ENCODE measurements around the gene C12orf42.

C12orf42 gene

DNA sequence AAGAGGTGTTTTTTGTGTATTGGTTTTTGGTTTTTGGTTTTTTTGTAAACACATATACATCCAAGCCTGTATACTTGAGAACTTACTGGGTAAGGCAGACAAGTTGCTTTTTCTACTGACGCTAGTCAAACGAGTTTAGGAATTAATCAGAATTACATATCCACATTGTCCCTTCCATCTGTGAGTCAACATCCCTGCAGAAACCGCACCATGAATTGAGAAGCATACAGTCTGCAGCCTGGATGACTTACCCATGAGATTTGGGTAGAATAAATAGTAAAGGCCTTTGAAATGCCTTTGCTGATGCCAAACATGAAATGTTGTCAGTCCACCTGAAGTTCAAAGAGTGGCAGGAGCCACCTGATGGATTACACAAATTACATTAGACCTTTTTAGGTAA is 21.4 kb upstream of the C12orf42 start:
- Histone ChIP-seq H3K4me1 (ENCODE audit: control insufficient read depth, insufficient read depth, low read length) (no peaks in the 10 kb centered on the region), H3K9ac (ENCODE audit: low read length) (no peak overlapping the region), H3K36me3 (ENCODE audit: control insufficient read depth, insufficient read depth, low read length) (no peaks in the 10 kb centered on the region), H3K4me3 (ENCODE audit: low read length) (no peak overlapping the region), H3K9me3 (ENCODE audit: control insufficient read depth, low read length) (no peaks in the 10 kb centered on the region), H3K27me3 (ENCODE audit: control insufficient read depth, insufficient read depth, low read length) (no peaks in the 10 kb centered on the region)

- Histone ChIP-seq H3K9ac (ENCODE audit: low read length) (no peak overlapping the region), H3K27me3 (ENCODE audit: control insufficient read depth, insufficient read depth, low read length) (no peaks in the 10 kb centered on the region), H3K4me3 (ENCODE audit: low read length) (no peak overlapping the region), H3K4me1 (ENCODE audit: control insufficient read depth, insufficient read depth, low read length) (no peaks in the 10 kb centered on the region), H3K9me3 (ENCODE audit: control insufficient read depth, low read length) (no peaks in the 10 kb centered on the region), H3K36me3 (ENCODE audit: control insufficient read depth, insufficient read depth, low read length) (no peaks in the 10 kb centered on the region)
Observed at GRCh38 chr12:103515341-103515740, 19.6 kb upstream of the C12orf42 start.

DNA sequence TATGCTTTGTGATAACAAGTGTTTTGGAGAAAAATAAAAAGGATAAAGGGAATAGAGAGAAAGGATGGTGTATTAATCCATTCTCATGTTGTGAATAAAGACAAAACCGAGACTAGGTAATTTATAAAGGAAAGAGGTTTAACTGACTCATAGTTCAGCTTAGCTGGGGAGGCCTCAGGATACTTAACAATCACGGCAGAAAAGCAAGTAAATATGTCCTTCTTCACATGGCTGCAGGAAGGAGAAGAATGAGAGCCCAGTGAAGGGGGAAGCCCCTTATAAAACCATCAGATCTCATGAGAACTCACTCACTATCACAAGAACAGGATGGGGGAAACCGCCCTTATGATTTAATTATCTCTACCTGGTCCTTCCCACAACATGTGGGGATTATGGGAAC is 18.1 kb upstream of the C12orf42 start:
- no peaks in the 10 kb centered on the region for H3K4me1 ChIP-seq (ENCODE audit: control insufficient read depth, insufficient read depth, low read length)
- H3K36me3 ChIP-seq (ENCODE audit: control insufficient read depth, insufficient read depth, low read length): no peaks in the 10 kb centered on the region
- no peaks in the 10 kb centered on the region for H3K27me3 ChIP-seq (ENCODE audit: control insufficient read depth, insufficient read depth, low read length)
- no peak overlapping the region for H3K9ac ChIP-seq (ENCODE audit: low read length)
- no peaks in the 10 kb centered on the region for H3K9me3 ChIP-seq (ENCODE audit: control insufficient read depth, low read length)
- no peak overlapping the region for H3K4me3 ChIP-seq (ENCODE audit: low read length)

DNA sequence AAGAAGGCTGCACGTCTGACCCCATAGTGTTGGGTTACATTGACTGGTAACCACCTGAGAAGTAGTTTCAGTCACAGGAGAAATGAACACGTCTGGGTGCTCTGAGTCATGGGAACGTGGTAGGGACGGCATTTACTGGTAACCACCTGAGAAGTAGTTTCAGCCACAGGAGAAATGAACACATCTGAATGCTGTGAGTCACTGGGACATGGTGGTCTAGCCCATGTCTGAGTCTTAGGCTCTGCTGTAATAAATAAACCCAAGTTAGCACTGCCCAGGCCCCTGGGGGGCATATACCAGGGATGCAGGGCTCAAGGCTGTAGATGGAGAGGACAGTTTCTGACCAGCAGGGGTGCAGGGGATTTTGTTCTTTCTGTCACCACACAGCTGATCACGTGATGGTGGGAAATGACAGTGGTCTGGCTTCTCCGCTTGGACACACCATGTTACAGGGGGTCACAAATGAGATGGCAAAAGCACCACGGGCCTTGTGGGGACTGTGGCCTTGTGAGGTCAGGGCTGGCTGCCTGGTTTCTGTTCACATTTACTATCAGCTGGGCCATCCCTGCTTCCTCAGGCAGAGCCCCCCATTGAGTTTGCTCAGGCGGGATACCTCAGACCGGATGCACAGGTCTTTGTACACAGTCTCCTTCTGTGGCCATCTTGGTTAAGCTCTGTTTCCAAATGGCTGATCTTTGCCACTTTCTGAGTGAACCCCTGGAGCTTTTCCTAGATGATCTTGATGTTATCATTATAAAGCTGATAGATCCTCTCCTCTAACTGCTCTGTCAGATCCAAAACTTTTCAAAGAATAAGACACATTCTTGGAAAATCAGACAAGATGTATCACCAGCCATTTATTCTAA is 9.8 kb upstream of the C12orf42 start:
- Histone ChIP-seq H3K4me3 (ENCODE audit: low read length) (no peak overlapping the region), H3K27me3 (ENCODE audit: control insufficient read depth, insufficient read depth, low read length) (no peaks in the 10 kb centered on the region), H3K9me3 (ENCODE audit: control insufficient read depth, low read length) (no peaks in the 10 kb centered on the region), H3K36me3 (ENCODE audit: control insufficient read depth, insufficient read depth, low read length) (no peaks in the 10 kb centered on the region), H3K9ac (ENCODE audit: low read length) (no peak overlapping the region), H3K4me1 (ENCODE audit: control insufficient read depth, insufficient read depth, low read length) (no peaks in the 10 kb centered on the region)

DNA sequence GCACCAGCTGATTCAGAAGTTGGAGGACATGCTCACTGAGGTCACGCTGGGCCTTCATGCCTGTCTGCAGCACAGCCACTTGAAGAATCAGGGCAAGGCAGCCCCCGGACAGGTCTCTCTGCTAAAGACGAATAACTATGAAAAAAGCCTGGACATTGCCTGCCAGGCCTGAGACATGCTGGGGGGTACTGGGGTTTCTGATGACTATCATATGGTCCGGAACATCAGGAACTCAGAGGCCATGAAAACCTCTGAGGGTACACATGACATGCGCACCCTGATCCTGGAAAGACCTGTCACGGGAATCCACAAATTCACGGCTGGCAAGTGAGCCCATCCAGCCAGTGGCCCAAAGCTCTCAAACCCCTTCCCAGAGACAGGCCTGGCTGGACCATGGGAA is 8.8 kb upstream of the C12orf42 start:
- no peaks in the 10 kb centered on the region for H3K4me1 ChIP-seq (ENCODE audit: control insufficient read depth, insufficient read depth, low read length)
- H3K27me3 ChIP-seq (ENCODE audit: control insufficient read depth, insufficient read depth, low read length): no peaks in the 10 kb centered on the region
- no peak overlapping the region for H3K4me3 ChIP-seq (ENCODE audit: low read length)
- no peaks in the 10 kb centered on the region for H3K9me3 ChIP-seq (ENCODE audit: control insufficient read depth, low read length)
- H3K36me3 ChIP-seq (ENCODE audit: control insufficient read depth, insufficient read depth, low read length): no peaks in the 10 kb centered on the region
- no peak overlapping the region for H3K9ac ChIP-seq (ENCODE audit: low read length)

GRCh38 chr12:103503546-103504480 is 8.0 kb upstream of the C12orf42 start:
- Histone ChIP-seq H3K36me3 (ENCODE audit: control insufficient read depth, insufficient read depth, low read length) (no peaks in the 10 kb centered on the region), H3K4me3 (ENCODE audit: low read length) (no peak overlapping the region), H3K9me3 (ENCODE audit: control insufficient read depth, low read length) (no peaks in the 10 kb centered on the region), H3K9ac (ENCODE audit: low read length) (no peak overlapping the region), H3K27me3 (ENCODE audit: control insufficient read depth, insufficient read depth, low read length) (no peaks in the 10 kb centered on the region), H3K4me1 (ENCODE audit: control insufficient read depth, insufficient read depth, low read length) (no peaks in the 10 kb centered on the region)

DNA sequence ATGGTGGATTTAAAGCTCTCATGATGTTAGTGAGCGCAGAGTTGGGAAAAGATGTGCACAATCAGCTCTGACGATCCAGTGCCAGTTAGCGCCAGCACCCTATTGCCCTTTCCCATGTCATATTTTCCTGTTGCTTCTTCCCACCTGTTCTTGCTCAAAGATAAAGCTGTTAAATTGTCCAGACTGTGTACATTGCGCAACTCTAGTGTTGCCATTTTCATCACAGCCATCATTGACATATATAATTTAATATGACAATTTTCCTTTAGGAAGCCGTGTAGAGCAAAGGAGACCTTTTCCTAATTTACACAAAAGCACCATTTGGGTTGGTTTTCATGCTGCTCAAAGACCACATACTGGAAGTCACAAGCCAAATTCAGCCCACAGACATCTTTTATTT is 5.7 kb upstream of the C12orf42 start:
- H3K9me3 ChIP-seq (ENCODE audit: control insufficient read depth, low read length): no peaks in the 10 kb centered on the region
- no peak overlapping the region for H3K9ac ChIP-seq (ENCODE audit: low read length)
- H3K4me1 ChIP-seq (ENCODE audit: control insufficient read depth, insufficient read depth, low read length): no peaks in the 10 kb centered on the region
- no peaks in the 10 kb centered on the region for H3K36me3 ChIP-seq (ENCODE audit: control insufficient read depth, insufficient read depth, low read length)
- peaks cover under 1% of the 10 kb centered on the region for H3K27me3 ChIP-seq (ENCODE audit: control insufficient read depth, insufficient read depth, low read length)
- H3K4me3 ChIP-seq (ENCODE audit: low read length): no peak overlapping the region

DNA sequence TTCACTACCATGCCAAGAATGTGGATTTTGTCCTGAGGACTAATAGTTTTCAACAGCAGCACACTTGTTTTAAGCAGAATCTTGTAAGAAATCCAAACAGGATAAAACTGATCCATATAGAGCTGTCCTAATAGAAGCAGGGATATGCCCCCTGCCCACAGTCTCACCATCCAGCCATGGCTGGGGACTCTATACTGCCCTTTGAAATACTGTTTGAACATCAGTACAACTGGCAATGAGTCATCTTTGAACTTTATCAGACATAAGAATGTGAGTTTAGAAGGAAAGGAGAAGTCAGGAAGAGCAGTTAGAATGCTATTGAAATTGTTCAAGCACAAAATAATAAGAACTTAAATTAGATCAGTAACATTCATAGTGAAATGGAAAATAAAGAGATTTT is 3.8 kb upstream of the C12orf42 start:
- Histone ChIP-seq H3K4me3 (ENCODE audit: low read length) (no peak overlapping the region), H3K9me3 (ENCODE audit: control insufficient read depth, low read length) (no peaks in the 10 kb centered on the region), H3K36me3 (ENCODE audit: control insufficient read depth, insufficient read depth, low read length) (no peaks in the 10 kb centered on the region), H3K27me3 (ENCODE audit: control insufficient read depth, insufficient read depth, low read length) (peaks cover 14% of the 10 kb centered on the region), H3K9ac (ENCODE audit: low read length) (no peak overlapping the region), H3K4me1 (ENCODE audit: control insufficient read depth, insufficient read depth, low read length) (peaks cover 4% of the 10 kb centered on the region)

- peaks cover 14% of the 10 kb centered on the region for H3K27me3 ChIP-seq (ENCODE audit: control insufficient read depth, insufficient read depth, low read length)
- H3K9ac ChIP-seq (ENCODE audit: low read length): no peak overlapping the region
- no peaks in the 10 kb centered on the region for H3K9me3 ChIP-seq (ENCODE audit: control insufficient read depth, low read length)
- H3K4me1 ChIP-seq (ENCODE audit: control insufficient read depth, insufficient read depth, low read length): peaks cover 4% of the 10 kb centered on the region
- H3K36me3 ChIP-seq (ENCODE audit: control insufficient read depth, insufficient read depth, low read length): no peaks in the 10 kb centered on the region
- no peak overlapping the region for H3K4me3 ChIP-seq (ENCODE audit: low read length)
Observed at GRCh38 chr12:103498990-103499389, 3.2 kb upstream of the C12orf42 start.

- no peak overlapping the region for H3K9ac ChIP-seq (ENCODE audit: low read length)
- peaks cover 14% of the 10 kb centered on the region for H3K27me3 ChIP-seq (ENCODE audit: control insufficient read depth, insufficient read depth, low read length)
- H3K4me1 ChIP-seq (ENCODE audit: control insufficient read depth, insufficient read depth, low read length): peaks cover 4% of the 10 kb centered on the region
- no peaks in the 10 kb centered on the region for H3K36me3 ChIP-seq (ENCODE audit: control insufficient read depth, insufficient read depth, low read length)
- no peak overlapping the region for H3K4me3 ChIP-seq (ENCODE audit: low read length)
- no peaks in the 10 kb centered on the region for H3K9me3 ChIP-seq (ENCODE audit: control insufficient read depth, low read length)
Observed at GRCh38 chr12:103494734-103495468, 867 bp downstream of the C12orf42 start.

DNA sequence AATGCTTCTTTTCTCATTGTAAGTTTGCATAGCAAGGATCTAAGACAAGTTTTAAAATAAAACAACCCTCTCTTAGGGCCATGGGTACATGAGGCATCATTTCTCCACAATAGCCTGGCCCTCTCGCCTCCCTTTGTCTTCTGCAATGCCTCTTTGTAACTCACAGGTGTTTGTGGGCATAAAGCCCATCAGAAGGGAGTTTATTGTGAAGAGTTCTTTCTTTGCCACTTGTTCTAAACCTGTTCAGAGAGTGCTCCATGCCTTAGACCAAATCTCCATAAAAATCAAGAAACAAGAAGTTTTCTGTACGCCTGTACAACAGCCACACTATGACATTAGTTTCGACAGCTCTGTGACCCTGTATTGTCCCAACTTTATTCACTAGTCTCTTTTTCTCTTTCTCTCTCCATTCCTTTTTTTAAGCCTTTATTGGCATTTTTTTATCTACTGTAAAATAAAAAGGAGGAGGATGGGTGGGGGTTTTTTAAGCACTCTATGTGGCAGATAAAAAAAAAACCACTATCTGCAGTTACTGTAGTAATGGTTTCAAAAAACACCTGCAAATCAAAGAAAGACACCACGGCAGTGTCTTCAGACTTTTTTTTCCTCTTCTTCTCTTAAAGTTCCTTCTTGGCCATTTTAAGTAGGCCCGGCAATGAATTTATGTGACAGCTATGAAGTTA is 1.6 kb downstream of the C12orf42 start:
- H3K36me3 ChIP-seq (ENCODE audit: control insufficient read depth, insufficient read depth, low read length): no peaks in the 10 kb centered on the region
- H3K9ac ChIP-seq (ENCODE audit: low read length): no peak overlapping the region
- no peaks in the 10 kb centered on the region for H3K9me3 ChIP-seq (ENCODE audit: control insufficient read depth, low read length)
- H3K27me3 ChIP-seq (ENCODE audit: control insufficient read depth, insufficient read depth, low read length): peaks cover 14% of the 10 kb centered on the region
- H3K4me3 ChIP-seq (ENCODE audit: low read length): no peak overlapping the region
- peaks cover 4% of the 10 kb centered on the region for H3K4me1 ChIP-seq (ENCODE audit: control insufficient read depth, insufficient read depth, low read length)

All from mucosa of stomach (tissue), 1 donor.